Umbilical cord (tissue), 2 donors: Measurements from ENCODE around the gene RAB26. TPM values are rescaled to one million over a fixed set of nuclear protein-coding genes. Genes with fewer than 3 reads are reported as not detected.
"Not testable (repeated sequence)": the region's sequence is repeated elsewhere in the genome, so short reads cannot be mapped to it uniquely, and the experiment has no call there.

Source experiments
- DNase-seq: peaks from one replicate; pipeline ENCODE4 v3.0.0-alpha.2; 2015; ENCODE audit warnings: low spot score
- total RNA-seq: library from RNA; depleted of rRNA; stranded (reverse); fragments of >200 nt; gene quantifications from one replicate; pipeline ENCODE4 v1.2.3, GENCODE V29; 2014; ENCODE audit warnings: low replicate concordance; ENCODE audit not compliant: insufficient read depth

The RAB26 gene
- total RNA-seq, 1 donor from 2014 or later: 0.48 TPM

GRCh38 chr16:2116428-2116827, 32.0 kb upstream of the RAB26 start:
- not testable (repeated sequence) for DNase-seq

- not testable (repeated sequence) for DNase-seq
Measured at GRCh38 chr16:2117341-2117740, 31.1 kb upstream of the RAB26 start.

- not testable (repeated sequence) for DNase-seq
Measured at GRCh38 chr16:2117960-2118722, 30.3 kb upstream of the RAB26 start.

- DNase-seq: peak; percentile 48
Measured at GRCh38 chr16:2121325-2121724, 27.1 kb upstream of the RAB26 start.

- no peak for DNase-seq
Measured at GRCh38 chr16:2121853-2122252, 26.6 kb upstream of the RAB26 start.

- DNase-seq: no peak
Measured at GRCh38 chr16:2122429-2122828, 26.0 kb upstream of the RAB26 start.

- DNase-seq: not testable (repeated sequence)
Measured at GRCh38 chr16:2122934-2123683, 25.3 kb upstream of the RAB26 start.

GRCh38 chr16:2123706-2124376, 24.6 kb upstream of the RAB26 start:
- not testable (repeated sequence) for DNase-seq

- DNase-seq: peak; percentile 32
Measured at GRCh38 chr16:2124377-2124693, 24.1 kb upstream of the RAB26 start.

- peak; percentile 90 for DNase-seq
Measured at GRCh38 chr16:2124694-2125444, 23.6 kb upstream of the RAB26 start.

- not testable (repeated sequence) for DNase-seq
Measured at GRCh38 chr16:2125609-2126008, 22.8 kb upstream of the RAB26 start.

GRCh38 chr16:2126161-2126743, 22.2 kb upstream of the RAB26 start:
- DNase-seq: not testable (repeated sequence)

GRCh38 chr16:2126928-2127556, 21.4 kb upstream of the RAB26 start:
- not testable (repeated sequence) for DNase-seq

- DNase-seq: peak; percentile 46
Measured at GRCh38 chr16:2127630-2128280, 20.7 kb upstream of the RAB26 start.

GRCh38 chr16:2129251-2129650, 19.2 kb upstream of the RAB26 start:
- not testable (repeated sequence) for DNase-seq

GRCh38 chr16:2129890-2130447, 18.5 kb upstream of the RAB26 start:
- DNase-seq: not testable (repeated sequence)

GRCh38 chr16:2133797-2134196, 14.6 kb upstream of the RAB26 start:
- DNase-seq: not testable (repeated sequence)

GRCh38 chr16:2135071-2135470, 13.4 kb upstream of the RAB26 start:
- DNase-seq: not testable (repeated sequence)

- DNase-seq: peak; percentile 95
Measured at GRCh38 chr16:2135770-2136490, 12.5 kb upstream of the RAB26 start, which contains the start of gene PKD1. Gene PKD1 (minus strand): TSS chr16:2135898. CDS start chr16:2135689, 209 bp downstream.
